WTC11 (cell line): Measurements from ENCODE around the gene SLC22A13. TPM values are rescaled to one million over a fixed set of nuclear protein-coding genes. Genes with fewer than 3 reads are reported as not detected.

Source experiments
- ATAC-seq: fragments of 200-7000 bp; cut with Tn5 transposase; 2 replicates; pipeline ENCODE4 v1.10.0; 2021; ENCODE audit warnings: mild to moderate bottlenecking, moderate library complexity
- CTCF ChIA-PET: fragments of 300-600 bp; sonication (Branson Sonifier 250); formaldehyde crosslinking; loops from one replicate; lab custom pipeline; 2021; ENCODE audit warnings: antibody characterized with exemption; lab: Charles Lee
- POLR2A ChIA-PET: fragments of 350-600 bp; sonication (Branson Sonifier 250); formaldehyde crosslinking; loops from one replicate; lab custom pipeline; 2021; ENCODE audit warnings: antibody characterized with exemption; lab: Charles Lee
- DNase-seq: peaks from one replicate; pipeline ENCODE4 v3.0.0; 2021; ENCODE audit warnings: low spot score
- H3K27ac Mint-ChIP-seq: 2 replicates; pipeline ENCODE4 v1.8.0; 2021; ENCODE audit warnings: mixed read lengths
- H3K27me3 Mint-ChIP-seq: 2 replicates; pipeline ENCODE4 v1.8.0; 2021; ENCODE audit warnings: low read depth, mild to moderate bottlenecking, moderate library complexity, mixed read lengths
- H3K36me3 Mint-ChIP-seq: 2 replicates; pipeline ENCODE4 v1.8.0; 2021; ENCODE audit warnings: mixed read lengths
- H3K4me1 Mint-ChIP-seq: 2 replicates; pipeline ENCODE4 v1.8.0; 2022; ENCODE audit warnings: mixed read lengths
- H3K4me3 Mint-ChIP-seq: 2 replicates; pipeline ENCODE4 v1.8.0; 2021; ENCODE audit warnings: mild to moderate bottlenecking, moderate library complexity, mixed read lengths
- H3K9me3 Mint-ChIP-seq: 2 replicates; pipeline ENCODE4 v1.8.0; 2021; ENCODE audit warnings: mixed read lengths
- ATF1 ChIP-seq: sonication (generic); formaldehyde crosslinking; IDR thresholded peaks from 2 replicates; pipeline ENCODE4 v1.8.1; 2023; ENCODE audit warnings: mild to moderate bottlenecking, moderate library complexity, missing genetic modification reagents
- FOXJ3 ChIP-seq: sonication (generic); formaldehyde crosslinking; IDR thresholded peaks from 2 replicates; pipeline ENCODE4 v1.9.0; 2021; ENCODE audit warnings: missing genetic modification reagents, mild to moderate bottlenecking, borderline replicate concordance
- GRHL2 ChIP-seq: fragments of 250-450 bp; sonication (Bioruptor Pico); IDR thresholded peaks from 2 replicates; pipeline ENCODE4 v1.8.0; 2022; ENCODE audit warnings: mild to moderate bottlenecking, moderate library complexity; ENCODE audit not compliant: insufficient replicate concordance, severe bottlenecking
- JUN ChIP-seq: sonication (generic); formaldehyde crosslinking; IDR thresholded peaks from 2 replicates; pipeline ENCODE4 v1.8.0; 2023; ENCODE audit warnings: mild to moderate bottlenecking, missing genetic modification reagents
- NR3C1 ChIP-seq: sonication (generic); formaldehyde crosslinking; conservative IDR thresholded peaks from 2 replicates; pipeline ENCODE4 v1.8.1; 2023; ENCODE audit warnings: low read depth, mild to moderate bottlenecking, missing genetic modification reagents
- RELA ChIP-seq: sonication (generic); formaldehyde crosslinking; IDR thresholded peaks from 2 replicates; pipeline ENCODE4 v1.8.1; 2022; ENCODE audit warnings: missing genetic modification reagents, mild to moderate bottlenecking, borderline replicate concordance
- SMAD4 ChIP-seq: sonication (generic); formaldehyde crosslinking; IDR thresholded peaks from 2 replicates; pipeline ENCODE4 v1.8.0; 2022; ENCODE audit warnings: mild to moderate bottlenecking, missing genetic modification reagents
- TEAD4 ChIP-seq: sonication (generic); formaldehyde crosslinking; IDR thresholded peaks from 2 replicates; pipeline ENCODE4 v1.8.0; 2022; ENCODE audit warnings: mild to moderate bottlenecking, missing genetic modification reagents
- ZNF138 ChIP-seq: sonication (generic); formaldehyde crosslinking; conservative IDR thresholded peaks from 2 replicates; pipeline ENCODE4 v1.8.1; 2022; ENCODE audit warnings: mild to moderate bottlenecking, moderate library complexity, missing genetic modification reagents
- ZNF219 ChIP-seq: sonication (generic); formaldehyde crosslinking; IDR thresholded peaks from 2 replicates; pipeline ENCODE4 v1.8.0; 2023; ENCODE audit warnings: missing genetic modification reagents, mild to moderate bottlenecking, borderline replicate concordance
- ZNF396 ChIP-seq: fragments of 250-450 bp; sonication (Bioruptor Pico); IDR thresholded peaks from 2 replicates; pipeline ENCODE4 v1.8.0; 2021; ENCODE audit warnings: mild to moderate bottlenecking, moderate library complexity, borderline replicate concordance
- ZNF671 ChIP-seq: fragments of 250-450 bp; sonication (Bioruptor Pico); IDR thresholded peaks from 2 replicates; pipeline ENCODE4 v1.8.0; 2021; ENCODE audit warnings: mild to moderate bottlenecking
- total RNA-seq: library from RNA; stranded (reverse); gene quantifications from 3 replicates; pipeline ENCODE4 v1.2.3, GENCODE V29; 2021
- TF ChIP-seq, protein P1 (sequence below): sonication (generic); formaldehyde crosslinking; IDR thresholded peaks from 2 replicates; pipeline ENCODE4 v1.8.1; 2023; ENCODE audit warnings: mild to moderate bottlenecking, missing genetic modification reagents
- TF ChIP-seq, protein P2 (sequence below): sonication (generic); formaldehyde crosslinking; IDR thresholded peaks from 2 replicates; pipeline ENCODE4 v1.8.0; 2022; ENCODE audit warnings: mild to moderate bottlenecking, missing genetic modification reagents
- TF ChIP-seq, protein P3 (sequence below): sonication (generic); formaldehyde crosslinking; IDR thresholded peaks from 2 replicates; pipeline ENCODE4 v1.8.1; 2022; ENCODE audit warnings: low read depth, missing genetic modification reagents, borderline replicate concordance
- TF ChIP-seq, protein P4 (sequence below): sonication (generic); formaldehyde crosslinking; IDR thresholded peaks from 2 replicates; pipeline ENCODE4 v1.8.0; 2023; ENCODE audit warnings: mild to moderate bottlenecking, missing genetic modification reagents
- TF ChIP-seq, protein P5 (sequence below): sonication (generic); formaldehyde crosslinking; IDR thresholded peaks from 2 replicates; pipeline ENCODE4 v1.8.0; 2023; ENCODE audit warnings: missing genetic modification reagents
- TF ChIP-seq, protein P6 (sequence below): fragments of 250-450 bp; sonication (Bioruptor Pico); IDR thresholded peaks from 2 replicates; pipeline ENCODE4 v1.9.0; 2021; ENCODE audit warnings: mild to moderate bottlenecking

SLC22A13 gene
- total RNA-seq, 1 experiment from 2014 or later: 0.42 TPM

DNA sequence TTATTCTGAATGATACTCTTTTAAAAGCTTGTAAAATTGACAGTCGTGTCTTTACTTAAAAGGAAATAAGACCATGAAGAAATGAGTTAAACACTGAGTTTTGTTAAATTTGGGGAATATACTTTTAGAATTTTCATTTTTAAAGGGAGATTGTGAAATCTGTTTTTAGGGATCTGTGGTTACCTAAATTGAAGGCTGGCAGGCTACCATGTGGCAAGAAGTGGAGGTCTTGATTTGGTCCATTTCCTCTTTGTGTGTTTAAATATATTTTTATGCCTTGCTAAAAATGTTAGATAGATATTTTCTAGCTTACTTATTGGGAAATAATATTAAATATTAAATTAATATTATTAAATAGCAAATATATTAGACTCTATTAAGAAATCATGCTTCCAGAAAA lies 36.6 kb upstream of the SLC22A13 start:
- POLR2A ChIA-PET: no interaction called here
- CTCF ChIA-PET: no interaction called here
- ATAC-seq (no peak), DNase-seq (no peak)
- H3K27ac Mint-ChIP-seq: no peak overlapping the region
- no peak overlapping the region for H3K4me3 Mint-ChIP-seq
- TF ChIP-seq ZNF138 (no peak), TEAD4 (CRISPR knock-in tag) (no peak), NR3C1 (CRISPR knock-in tag) (no peak), ZNF671 (CRISPR knock-in tag) (no peak), SMAD4 (CRISPR knock-in tag) (no peak)
- TF ChIP-seq, protein P1, sequence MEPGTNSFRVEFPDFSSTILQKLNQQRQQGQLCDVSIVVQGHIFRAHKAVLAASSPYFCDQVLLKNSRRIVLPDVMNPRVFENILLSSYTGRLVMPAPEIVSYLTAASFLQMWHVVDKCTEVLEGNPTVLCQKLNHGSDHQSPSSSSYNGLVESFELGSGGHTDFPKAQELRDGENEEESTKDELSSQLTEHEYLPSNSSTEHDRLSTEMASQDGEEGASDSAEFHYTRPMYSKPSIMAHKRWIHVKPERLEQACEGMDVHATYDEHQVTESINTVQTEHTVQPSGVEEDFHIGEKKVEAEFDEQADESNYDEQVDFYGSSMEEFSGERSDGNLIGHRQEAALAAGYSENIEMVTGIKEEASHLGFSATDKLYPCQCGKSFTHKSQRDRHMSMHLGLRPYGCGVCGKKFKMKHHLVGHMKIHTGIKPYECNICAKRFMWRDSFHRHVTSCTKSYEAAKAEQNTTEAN: no peak
- TF ChIP-seq, protein P2, sequence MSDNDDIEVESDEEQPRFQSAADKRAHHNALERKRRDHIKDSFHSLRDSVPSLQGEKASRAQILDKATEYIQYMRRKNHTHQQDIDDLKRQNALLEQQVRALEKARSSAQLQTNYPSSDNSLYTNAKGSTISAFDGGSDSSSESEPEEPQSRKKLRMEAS (CRISPR knock-in tag): no peak
- TF ChIP-seq, protein P3, sequence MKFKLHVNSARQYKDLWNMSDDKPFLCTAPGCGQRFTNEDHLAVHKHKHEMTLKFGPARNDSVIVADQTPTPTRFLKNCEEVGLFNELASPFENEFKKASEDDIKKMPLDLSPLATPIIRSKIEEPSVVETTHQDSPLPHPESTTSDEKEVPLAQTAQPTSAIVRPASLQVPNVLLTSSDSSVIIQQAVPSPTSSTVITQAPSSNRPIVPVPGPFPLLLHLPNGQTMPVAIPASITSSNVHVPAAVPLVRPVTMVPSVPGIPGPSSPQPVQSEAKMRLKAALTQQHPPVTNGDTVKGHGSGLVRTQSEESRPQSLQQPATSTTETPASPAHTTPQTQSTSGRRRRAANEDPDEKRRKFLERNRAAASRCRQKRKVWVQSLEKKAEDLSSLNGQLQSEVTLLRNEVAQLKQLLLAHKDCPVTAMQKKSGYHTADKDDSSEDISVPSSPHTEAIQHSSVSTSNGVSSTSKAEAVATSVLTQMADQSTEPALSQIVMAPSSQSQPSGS: no peak
- H3K4me1 Mint-ChIP-seq: no peaks in the 10 kb centered on the region
- H3K9me3 Mint-ChIP-seq: no peaks in the 10 kb centered on the region
- H3K27me3 Mint-ChIP-seq: no peaks in the 10 kb centered on the region
- H3K36me3 Mint-ChIP-seq: peaks cover 38% of the 10 kb centered on the region

DNA sequence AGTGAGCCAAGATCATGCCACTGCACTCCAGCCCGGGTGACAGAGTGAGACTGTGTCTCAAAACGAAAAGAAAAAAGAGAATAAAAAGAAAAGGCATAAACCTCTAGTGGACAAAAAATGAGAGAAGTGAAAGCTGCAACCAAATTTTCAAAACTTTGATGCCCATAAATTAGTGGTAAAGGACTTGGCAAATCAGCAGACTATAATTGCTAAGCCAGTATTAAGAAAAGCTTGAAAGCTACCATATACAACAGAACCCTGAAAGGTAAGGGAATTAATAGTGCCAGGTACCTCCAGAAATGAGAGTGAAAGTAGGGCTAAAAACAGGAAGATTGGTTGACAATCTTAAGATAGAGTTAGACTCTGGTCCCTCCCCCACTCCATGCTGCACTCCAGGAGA lies 32.9 kb upstream of the SLC22A13 start:
- H3K9me3 Mint-ChIP-seq: peaks cover 4% of the 10 kb centered on the region; the same call in 1 of the 2 replicates
- DNase-seq (no peak), ATAC-seq (no peak)
- ChIA-PET CTCF (no interaction called here), POLR2A (no interaction called here)
- H3K27ac Mint-ChIP-seq: no peak overlapping the region
- no peaks in the 10 kb centered on the region for H3K4me1 Mint-ChIP-seq
- TF ChIP-seq RELA (CRISPR knock-in tag): no peak
- no peak for TF ChIP-seq ZNF219 (CRISPR knock-in tag)
- TF ChIP-seq JUN (CRISPR knock-in tag): no peak
- no peak for TF ChIP-seq GRHL2 (CRISPR knock-in tag)
- TF ChIP-seq, protein P4, sequence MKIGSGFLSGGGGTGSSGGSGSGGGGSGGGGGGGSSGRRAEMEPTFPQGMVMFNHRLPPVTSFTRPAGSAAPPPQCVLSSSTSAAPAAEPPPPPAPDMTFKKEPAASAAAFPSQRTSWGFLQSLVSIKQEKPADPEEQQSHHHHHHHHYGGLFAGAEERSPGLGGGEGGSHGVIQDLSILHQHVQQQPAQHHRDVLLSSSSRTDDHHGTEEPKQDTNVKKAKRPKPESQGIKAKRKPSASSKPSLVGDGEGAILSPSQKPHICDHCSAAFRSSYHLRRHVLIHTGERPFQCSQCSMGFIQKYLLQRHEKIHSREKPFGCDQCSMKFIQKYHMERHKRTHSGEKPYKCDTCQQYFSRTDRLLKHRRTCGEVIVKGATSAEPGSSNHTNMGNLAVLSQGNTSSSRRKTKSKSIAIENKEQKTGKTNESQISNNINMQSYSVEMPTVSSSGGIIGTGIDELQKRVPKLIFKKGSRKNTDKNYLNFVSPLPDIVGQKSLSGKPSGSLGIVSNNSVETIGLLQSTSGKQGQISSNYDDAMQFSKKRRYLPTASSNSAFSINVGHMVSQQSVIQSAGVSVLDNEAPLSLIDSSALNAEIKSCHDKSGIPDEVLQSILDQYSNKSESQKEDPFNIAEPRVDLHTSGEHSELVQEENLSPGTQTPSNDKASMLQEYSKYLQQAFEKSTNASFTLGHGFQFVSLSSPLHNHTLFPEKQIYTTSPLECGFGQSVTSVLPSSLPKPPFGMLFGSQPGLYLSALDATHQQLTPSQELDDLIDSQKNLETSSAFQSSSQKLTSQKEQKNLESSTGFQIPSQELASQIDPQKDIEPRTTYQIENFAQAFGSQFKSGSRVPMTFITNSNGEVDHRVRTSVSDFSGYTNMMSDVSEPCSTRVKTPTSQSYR (CRISPR knock-in tag): no peak
- TF ChIP-seq NR3C1 (CRISPR knock-in tag): no peak
- TF ChIP-seq ATF1 (CRISPR knock-in tag): no peak
- TF ChIP-seq FOXJ3 (CRISPR knock-in tag): no peak
- no peak for TF ChIP-seq ZNF396 (CRISPR knock-in tag)
- TF ChIP-seq, protein P5, sequence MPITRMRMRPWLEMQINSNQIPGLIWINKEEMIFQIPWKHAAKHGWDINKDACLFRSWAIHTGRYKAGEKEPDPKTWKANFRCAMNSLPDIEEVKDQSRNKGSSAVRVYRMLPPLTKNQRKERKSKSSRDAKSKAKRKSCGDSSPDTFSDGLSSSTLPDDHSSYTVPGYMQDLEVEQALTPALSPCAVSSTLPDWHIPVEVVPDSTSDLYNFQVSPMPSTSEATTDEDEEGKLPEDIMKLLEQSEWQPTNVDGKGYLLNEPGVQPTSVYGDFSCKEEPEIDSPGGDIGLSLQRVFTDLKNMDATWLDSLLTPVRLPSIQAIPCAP (CRISPR knock-in tag): no peak
- no peaks in the 10 kb centered on the region for H3K27me3 Mint-ChIP-seq
- H3K4me3 Mint-ChIP-seq: no peak overlapping the region
- H3K36me3 Mint-ChIP-seq: peaks cover 48% of the 10 kb centered on the region

DNA sequence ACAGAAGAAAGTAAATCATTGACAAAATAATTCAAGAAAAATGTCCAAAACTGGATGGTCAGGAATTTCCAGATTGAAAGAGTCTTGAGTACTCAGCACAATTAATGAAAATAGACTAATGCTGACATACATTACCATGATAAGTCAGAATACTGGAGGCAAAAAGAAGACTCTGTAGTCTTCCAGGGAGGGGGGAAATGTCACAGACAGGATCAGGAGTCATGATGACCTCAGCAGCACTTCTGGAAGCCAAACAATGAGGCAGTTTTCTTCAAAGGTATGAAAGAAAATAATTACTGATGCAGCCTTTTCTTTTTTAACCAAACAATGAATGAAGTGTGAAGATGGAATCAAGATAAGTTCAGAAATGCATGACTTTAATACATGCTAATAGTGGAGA lies 30.1 kb upstream of the SLC22A13 start:
- POLR2A ChIA-PET: no interaction called here
- Mint-ChIP-seq H3K4me3 (no peak overlapping the region), H3K27ac (no peak overlapping the region), H3K4me1 (no peaks in the 10 kb centered on the region), H3K9me3 (peaks cover 11% of the 10 kb centered on the region; the same call in 1 of the 2 replicates), H3K27me3 (no peaks in the 10 kb centered on the region), H3K36me3 (peaks cover 63% of the 10 kb centered on the region)
- CTCF ChIA-PET: no interaction called here
- ATAC-seq: no peak
- no peak for TF ChIP-seq GRHL2 (CRISPR knock-in tag)
- TF ChIP-seq, protein P6, sequence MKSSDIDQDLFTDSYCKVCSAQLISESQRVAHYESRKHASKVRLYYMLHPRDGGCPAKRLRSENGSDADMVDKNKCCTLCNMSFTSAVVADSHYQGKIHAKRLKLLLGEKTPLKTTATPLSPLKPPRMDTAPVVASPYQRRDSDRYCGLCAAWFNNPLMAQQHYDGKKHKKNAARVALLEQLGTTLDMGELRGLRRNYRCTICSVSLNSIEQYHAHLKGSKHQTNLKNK: no peak
- no peak for DNase-seq
